NCI-H1694 treated with DMSO at 0.1 percent for 48 hours (cell line): Measurements from ENCODE around the gene ADIG.
"Not testable (repeated sequence)": the region's sequence is repeated elsewhere in the genome, so short reads cannot be mapped to it uniquely, and the experiment has no call there.

Source experiments
- DNase-seq: peaks from one replicate; lab custom pipeline; 2025; lab: John Stamatoyannopoulos, UW

The ADIG gene

DNA sequence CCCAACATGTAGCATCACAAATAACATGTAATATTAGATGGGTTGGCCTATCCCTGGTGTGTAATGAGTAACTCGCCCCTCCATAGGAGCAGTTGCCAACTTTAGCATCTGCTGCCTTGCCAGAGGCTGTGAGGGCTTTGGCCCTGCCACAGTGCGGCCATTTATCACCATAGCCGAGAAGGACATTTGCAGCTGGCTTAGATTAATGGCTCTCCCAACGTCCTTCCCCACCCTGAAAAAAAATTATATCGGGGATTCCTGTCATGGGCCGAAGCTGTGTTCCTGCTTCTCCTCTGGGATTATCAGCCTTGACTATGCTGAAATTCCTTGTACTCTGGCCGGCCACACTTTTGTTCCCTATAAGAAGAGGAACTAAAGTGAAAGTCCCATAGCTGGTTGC lies 7.6 kb upstream of the ADIG start:
- DNase-seq, result no peak

DNA sequence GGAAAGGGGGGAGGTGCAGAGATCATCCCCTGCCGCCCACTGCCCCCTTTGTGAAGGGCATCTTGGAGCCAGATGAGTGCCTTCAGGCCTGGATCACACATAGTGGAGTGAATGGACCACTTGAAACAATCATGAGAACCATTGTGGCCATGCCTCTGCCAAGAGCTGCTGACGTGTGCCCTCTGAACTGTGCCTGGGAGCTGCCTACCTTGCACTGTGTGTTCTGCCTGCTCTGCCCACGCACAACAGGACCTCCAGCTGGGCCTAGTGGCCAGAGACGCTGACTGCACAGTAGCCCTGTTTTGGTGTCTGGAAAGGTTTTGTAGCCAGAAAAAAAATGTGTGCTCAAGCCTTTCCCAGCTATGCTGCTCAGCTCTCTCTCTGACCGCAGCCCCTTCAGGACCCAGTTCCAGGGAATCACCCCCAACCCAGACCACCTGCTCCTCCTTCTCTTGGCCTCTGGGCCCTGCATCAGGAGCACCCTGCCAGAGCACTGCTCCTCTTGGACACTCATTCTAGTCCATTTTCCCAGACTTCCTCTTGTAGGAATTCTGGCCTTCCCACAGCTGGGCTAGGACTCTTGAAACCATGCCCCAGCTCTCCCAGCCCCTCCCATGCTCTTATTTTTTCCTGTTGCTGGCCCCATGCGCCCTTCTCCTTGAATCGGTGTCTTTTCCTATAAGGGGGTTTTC lies 1.6 kb upstream of the ADIG start:
- no peak for DNase-seq

DNA sequence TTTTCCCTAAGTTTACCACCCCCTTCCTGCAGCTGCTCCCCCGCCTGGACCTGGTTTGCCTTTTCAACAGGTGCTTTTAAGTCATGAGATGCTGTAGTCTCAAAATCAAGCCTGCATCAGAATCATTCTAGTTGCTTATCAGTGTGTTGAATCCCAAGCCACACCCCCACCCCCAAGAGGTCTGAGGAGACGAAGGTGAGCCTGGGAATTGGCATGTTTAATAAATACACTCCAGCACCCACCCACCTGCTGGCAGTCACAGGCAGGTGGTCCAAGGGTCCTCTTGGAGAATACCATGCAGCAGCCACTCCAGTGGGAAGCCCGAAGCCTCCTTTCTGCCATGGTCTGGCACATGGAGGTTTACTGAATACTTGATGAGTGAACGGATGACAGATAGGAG lies 1.1 kb upstream of the ADIG start:
- no peak for DNase-seq

DNA sequence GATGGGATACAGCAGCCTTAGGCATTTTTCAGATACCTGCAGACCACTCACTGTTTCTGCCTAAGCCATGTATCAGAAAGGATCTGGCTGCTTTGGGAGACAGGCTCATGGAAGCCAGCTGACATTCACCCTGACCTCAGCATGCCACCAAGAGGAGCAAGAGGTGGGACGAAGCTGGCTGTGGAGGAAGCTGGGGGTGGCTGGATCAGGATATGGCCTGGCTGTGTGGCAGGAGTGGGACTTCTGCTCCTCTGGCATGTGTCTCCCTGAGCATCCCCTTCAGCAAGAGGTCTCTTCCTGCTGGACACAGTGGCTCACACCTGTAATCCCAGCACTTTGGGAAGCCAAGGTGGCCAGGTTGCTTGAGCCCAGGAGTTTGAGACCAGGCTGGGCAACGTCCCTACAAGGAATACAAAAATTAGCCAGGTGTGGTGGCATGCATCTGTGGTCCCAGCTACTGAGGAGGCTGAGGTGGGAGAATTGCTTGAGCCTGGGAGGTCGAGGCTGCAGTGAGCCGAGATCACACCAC lies 897 bp downstream of the ADIG start:
- DNase-seq, result no peak

DNA sequence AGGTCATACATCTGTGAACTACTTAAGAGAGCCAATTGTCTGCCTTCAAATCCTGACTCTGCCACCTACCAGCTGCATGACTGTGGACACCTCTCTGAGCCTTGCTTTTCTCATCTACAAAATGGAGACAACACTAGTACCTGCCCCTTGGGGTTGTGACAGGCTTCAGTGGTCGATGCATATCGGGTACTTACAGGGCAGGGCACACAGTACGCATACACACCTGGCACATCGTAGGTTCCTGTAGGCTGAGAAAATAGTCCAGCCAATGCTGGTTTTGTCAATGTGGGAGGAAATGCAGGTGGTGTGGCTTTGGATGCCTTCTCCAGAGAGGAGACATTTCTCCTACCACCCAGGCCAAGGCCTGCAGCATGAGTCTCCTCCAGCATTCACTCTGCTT lies 2.3 kb downstream of the ADIG start:
- DNase-seq, result no peak

DNA sequence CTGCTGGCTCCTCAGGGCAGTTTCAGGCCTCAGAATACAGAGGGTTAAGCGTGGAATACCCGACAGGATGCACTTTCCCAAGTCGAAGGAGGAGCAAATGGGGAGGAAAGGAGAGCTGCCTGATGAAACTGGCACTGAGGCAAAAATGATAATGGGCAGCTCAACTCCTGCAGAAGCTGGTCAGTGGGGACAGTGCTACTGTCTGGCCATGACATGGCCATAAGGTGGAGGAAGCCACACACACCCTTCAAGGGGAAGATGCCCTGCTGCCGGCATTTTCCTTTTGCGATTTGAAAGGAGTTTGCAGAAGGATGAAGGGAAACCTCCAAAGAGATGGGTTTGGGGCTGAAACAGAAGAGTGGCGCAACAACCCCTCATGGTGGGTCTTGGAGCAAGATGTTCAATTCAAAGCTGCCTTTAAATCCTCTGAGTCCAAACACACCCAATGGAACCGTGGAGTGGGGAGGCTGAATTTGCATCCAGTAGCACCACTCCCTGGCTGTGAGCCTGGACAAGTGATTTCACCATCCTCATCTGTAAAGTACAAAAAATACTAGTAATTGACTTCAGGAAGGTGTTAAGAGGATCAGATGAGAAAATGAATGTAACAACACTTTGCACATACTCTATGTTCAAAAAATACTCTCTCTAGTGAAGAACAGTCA lies 3.2 kb downstream of the ADIG start:
- no peak for DNase-seq

DNA sequence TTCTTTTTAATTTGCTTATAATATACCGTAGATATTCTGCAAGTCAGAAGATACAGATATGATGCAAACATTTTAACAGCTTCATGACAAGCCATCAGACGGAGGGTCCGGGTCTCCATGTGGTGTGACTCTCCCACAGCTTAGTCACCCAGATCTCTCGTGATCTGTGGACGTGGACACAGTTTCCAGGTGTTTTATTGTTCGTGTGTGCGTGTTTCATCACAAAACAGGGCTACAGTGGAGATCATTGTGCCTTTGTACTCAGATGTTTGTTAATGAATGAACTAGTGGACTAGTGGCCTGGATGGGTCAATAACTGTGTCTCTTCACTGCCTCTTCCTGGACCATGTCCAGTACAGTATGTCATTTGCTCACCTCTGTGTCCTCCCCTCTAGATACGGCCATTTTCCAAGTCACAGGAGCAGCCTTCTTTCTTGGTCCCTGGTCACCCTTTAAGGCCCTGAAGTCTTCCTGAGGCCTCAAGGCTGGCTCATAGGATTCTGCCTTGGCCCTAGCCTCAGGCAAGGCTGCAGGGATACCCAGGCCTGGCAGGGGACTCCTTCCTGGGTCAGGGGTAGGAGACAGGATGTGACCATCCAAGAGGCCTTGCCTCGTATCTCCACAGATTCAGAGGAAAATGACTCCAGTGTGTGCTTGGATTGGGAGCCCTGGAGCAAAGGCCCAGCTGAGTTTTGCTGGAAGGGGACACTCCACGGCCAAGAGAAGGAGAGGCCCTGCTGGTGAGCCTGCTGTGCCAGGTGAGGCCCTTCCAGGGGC lies 4.6 kb downstream of the ADIG start:
- DNase-seq, result no peak

DNA sequence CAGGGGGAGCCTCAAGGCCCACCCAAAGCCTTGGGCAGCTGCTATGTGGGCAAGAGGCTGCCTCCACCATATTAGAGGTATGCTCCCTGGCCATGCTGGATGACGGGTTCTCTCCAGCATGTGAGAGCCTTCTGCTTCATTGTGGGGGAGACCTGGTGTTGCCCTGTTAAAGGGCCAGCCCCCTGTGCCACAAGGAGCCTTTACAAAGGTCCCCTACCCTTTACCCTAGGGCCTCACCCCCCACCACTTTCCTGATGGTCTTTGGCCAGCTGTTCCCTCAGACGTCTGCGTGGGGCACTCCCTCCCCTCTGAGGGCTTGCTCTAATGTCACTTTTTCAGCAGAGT lies 5.2 kb downstream of the ADIG start:
- DNase-seq, result no peak

DNA sequence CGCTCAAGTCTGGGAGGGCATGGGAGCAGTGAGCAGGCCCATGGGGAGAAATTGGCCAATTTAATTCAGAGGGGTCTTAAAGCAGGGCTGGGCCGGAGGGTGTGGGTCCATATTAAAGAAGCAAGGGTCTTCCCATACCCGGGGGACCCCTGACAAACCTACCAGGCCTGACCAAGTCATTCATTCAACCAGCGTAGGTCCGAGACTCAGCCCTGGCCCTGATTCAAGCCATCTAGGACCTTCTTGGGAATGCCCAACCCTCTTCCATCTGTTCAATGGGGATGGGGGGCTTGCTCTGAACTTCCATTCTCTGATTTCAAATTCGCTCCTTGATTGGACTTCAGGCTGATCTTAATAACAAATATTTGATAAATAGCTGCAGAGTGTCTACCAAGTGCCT lies 7.3 kb downstream of the ADIG start:
- DNase-seq, result no peak

DNA sequence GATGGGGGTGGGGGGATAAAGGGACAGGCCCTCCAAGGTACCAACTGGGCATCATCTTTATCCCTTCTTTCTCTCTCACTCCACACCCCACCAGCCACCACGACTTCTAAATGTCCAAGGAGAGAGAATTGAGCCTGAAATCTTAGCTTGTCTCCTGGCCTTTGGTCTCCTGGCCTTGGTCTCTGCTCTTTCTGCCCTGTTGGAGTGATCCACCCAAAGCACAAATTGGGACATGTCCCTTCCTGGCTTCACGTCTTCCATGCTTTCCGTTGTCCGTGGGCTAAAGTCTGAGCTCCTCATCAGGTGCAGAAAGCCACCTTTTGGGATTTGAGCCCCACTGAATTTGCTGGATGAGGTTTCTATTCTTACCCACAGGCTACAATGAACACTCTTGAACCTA lies 8.4 kb downstream of the ADIG start:
- no peak for DNase-seq

DNA sequence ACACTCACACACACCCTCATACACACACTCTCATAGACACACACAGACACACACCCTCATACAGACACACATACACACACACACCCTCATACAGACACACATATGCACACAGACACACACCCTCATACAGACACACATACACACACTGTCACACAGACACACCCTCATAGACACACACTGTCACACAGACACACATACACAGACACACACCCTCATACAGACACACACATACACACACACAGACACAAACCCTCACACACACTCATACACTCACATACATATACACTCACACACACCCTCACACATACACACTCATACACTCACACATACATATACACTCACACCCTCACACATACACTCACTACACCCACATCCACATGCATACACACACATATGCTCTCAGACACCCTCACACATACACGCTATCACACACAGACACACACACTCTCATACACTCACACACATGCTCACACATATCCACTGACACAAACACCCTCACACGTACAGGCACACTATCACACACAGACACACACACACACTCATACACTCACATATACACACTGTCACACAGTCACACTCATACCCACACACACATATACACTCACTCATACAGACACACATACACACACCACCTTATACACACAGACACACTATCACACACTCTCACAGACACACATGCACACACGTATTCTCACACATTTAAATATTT lies 9.1 kb downstream of the ADIG start:
- DNase-seq, result no peak

DNA sequence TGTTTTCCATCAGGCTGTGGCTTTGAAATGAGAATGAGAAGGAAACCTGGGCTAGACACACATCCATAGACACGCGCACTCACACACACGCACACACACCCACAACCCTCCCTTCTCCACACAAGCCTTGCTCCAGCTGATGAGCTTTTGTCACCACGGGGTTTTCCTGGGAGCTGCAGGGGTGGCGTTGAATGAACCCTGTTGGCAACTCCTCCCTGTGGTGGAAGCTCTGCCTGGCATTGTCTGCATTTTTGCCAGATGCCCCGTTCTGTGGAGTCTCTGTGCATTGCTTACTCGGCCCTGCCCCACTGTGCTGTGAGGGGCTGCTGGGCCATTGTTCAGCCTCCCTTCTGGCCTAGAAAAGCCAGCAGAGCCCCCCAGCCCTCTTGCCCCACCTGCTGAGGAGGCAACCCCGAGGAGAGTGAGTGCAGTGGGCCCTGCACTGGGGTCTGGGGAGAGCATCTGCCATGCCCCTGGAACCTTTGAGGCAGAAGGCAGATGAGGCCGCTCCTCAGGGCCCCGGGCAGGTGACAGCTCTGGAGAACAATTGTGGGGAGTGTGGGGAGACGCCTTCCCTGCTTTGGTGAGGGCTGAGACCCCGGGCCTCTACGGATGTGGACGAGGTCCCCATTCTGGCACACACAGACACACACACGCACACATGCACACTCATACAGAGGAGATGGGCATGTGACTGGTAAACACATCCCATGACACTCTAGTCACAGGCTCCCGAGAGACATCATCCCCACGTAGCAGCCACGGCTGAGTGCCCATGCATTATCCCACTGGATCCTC lies 9.9 kb downstream of the ADIG start:
- DNase-seq, result peak; percentile 4

DNA sequence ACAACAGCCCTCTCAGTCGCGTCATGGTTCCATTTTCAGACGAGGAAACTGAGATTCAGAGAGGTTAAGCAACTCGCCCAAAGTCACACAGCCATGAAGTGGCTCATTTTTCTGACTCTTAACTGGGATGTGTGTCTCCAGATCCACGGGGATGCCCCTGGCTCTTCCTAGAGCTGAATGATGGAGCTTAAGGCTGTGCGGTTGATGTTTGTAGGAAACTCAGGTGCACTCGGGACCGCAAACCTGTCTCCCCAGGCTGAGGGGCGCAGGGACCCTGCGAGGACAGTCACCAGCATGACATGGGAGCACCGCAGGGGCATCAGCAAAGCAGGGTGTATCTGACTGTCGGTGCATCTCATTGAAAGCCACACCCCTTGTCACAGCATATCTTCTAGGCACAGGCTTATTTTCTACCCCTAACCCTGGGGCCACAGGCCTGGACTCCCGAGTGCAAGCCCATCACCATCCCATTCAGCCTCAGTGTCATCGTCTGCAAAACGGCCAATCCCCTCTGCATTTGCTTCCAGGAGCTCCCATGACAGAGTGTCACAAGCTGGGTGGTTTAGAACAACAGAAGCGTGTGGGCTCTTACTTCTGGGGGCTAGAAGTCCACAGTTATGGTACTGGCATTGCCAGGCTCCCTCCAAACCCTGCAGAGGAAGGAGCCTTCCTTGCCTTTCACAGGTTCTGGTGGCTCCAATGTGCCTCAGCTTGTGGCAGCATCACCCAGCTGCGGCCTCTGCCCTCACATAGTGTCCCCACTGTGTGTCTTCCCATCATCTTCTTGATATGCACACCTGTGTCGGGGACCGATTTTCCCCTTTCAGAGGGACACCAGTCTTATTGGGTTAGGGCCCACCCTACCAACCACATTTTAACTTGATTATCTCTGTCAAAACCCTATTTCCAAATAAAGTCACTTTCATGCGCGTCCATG lies 10.7 kb downstream of the ADIG start:
- no peak for DNase-seq

DNA sequence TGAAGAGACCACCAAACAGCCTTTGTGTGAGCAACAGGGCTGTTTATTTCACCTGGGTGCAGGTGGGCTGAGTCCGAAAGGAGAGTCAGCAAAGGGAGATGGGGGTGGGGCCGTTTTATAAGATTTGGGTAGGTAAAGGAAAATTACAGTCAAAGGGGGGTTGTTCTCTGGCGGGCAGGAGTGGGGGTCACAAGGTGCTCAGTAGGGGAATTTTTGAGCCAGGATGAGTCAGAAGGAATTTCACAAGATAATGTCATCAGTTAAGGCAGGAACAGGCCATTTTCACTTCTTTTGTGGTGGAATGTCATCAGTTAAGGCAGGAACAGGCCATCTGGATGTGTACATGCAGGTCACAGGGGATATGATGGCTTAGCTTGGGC lies 11.4 kb downstream of the ADIG start:
- DNase-seq, result not testable (repeated sequence)

DNA sequence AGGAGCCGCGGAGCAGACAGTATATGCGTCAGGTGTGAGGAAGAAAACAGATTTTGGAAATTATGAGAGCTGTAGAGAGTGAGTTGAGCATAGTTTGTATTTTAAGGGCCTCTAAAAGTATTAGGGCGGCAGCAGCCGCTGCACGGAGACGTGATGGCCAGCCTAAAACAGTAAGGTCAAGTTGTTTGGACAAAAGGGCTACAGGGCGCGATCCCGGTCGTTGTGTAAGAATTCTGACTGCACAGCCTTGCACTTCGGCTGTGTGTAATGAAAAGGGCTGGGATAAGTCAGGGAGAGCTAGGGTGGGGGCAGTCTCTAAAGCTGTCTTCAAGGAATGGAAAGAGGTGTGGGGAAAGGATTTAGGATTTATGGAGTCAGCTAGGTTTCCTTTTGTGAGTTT lies 13.3 kb downstream of the ADIG start:
- not testable (repeated sequence) for DNase-seq

DNA sequence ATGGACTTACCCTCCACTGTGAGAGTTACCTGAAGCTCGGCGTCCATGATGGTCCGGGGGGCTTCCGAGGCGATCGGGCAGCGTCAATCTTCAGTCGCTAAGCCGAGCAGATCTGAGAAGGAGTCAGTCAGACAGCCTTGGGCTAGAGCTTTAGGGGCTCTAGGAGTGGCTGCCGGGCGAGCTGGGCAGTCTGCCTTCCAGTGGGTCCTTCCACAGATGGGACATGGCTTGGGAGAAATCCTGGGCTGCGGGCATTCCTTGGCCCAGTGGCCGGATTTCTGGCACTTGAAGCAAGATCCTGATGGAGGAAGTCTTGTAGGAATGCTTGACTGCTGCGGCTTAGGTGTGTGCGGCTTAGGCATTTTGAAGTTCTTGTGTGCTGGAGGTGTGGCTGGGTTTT lies 14.9 kb downstream of the ADIG start:
- not testable (repeated sequence) for DNase-seq

DNA sequence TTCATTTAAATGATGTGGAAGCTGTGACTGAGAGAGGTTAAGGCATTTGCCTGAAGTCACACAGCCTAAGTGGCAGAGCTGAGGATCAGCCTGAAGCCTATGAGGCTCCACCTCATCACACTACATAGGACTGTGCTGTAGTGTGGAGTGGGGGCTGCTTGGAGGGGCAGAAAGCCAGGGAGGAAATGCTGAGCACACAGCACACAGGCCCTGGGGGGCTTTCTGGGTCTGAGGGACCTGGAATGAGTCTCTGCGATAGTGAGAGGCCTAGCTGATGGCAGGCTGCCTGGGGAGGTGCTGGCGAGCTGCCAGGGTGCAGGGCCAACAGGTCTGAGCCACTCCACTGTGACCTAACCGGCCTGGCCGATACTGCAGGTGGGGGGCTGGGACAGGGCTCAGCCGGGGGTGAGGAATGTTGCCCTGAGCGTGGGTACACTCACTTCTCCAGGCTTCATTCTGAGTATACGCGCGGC lies 18.4 kb downstream of the ADIG start:
- no peak for DNase-seq

DNA sequence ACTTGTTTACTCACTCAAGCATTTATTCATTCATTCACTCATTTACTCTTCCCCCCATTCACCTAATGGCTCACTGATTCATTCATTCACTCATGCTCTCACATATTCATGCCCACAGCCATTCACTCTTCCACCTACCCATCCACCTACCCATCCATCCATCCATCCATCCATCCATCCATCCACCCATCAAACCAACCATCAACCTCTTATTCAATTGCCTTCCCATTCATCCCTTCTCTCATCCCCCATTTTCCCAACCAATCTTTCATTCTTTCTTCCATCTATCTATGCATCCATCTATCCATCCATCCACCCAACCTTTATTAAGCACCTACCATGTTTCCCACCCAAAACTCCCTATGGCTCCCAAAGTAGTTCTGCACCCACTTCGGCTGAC lies 19.1 kb downstream of the ADIG start:
- no peak for DNase-seq

DNA sequence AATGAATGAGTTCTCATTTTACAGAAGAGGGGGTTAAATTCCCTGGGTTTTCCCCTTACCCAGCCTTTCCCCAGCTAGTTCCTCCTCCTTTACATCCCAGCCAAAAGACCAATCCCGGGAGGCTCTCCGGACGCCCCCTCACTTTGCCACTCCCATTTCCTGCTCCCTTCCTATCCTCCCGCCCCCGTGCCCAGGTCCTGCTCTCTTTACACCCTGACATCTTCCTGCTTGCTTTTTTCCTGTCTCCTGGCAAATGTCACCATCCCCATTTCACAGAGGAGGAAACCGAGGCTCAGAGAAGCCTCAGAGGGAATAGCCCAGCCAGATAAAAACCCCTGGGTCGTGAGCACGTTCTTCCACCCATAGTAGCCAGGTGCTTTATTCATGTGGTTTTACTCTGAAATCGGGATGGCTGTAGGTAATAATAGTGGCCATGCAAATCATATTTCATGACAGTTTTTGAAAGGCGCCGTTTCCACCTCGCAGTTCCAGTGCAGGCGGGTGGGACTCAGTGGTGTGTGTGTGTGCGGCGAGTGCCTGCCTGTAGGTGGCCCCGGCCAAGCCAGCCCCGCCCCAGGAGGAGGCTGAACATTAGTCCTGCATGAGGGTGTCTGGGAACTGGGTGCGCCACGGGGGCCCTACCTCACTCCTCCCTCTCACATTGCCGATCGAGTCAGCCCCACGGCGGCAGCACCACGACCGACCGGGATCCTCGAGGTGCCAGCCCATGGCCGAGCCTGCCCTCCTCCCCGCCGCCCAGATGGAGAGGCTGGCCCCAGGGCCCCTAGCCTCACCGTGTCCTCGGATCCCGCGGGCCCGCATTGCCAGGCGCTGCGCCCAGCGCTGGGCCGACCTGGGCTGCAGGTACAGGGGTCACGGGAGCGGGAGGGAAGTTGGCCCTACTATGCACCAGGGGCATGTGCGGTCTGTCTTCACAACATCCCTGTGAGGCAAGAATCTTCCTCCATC lies 20.5 kb downstream of the ADIG start, which contains the start of gene ARHGAP40:
ARHGAP40 (plus strand) TSS at position 594 of the 969 bp plus-strand sequence.
- DNase-seq, result no peak
